Activated CD8-positive, alpha-beta memory T cell treated with anti-CD3 and anti-CD28 coated beads for 36 hours (primary cell): ENCODE measurements around the gene RTF2. TPM values are rescaled to one million over a fixed set of nuclear protein-coding genes. Genes with fewer than 3 reads are reported as not detected.

Experiments
- CTCF ChIA-PET: fragments of 350-600 bp; sonication (Branson Sonifier 250); formaldehyde crosslinking; loops from one replicate; lab custom pipeline; 2021; ENCODE audit warnings: antibody characterized with exemption; lab: Charles Lee
- POLR2A ChIA-PET: fragments of 350-600 bp; sonication (Branson Sonifier 250); formaldehyde crosslinking; loops from one replicate; lab custom pipeline; 2021; ENCODE audit warnings: antibody characterized with exemption; lab: Charles Lee
- total RNA-seq, 2 experiments: library from RNA; stranded (reverse); gene quantifications; one replicate each; pipeline ENCODE4 v1.2.3, GENCODE V29; 2021

The RTF2 gene
- total RNA-seq: 10 to 100 TPM; 78.2 to 79.7 TPM

- ChIA-PET POLR2A (interaction anchor here (0.7 to 1.1 kb wide), 3 partner anchors 56 to 110 kb away, joined by 3 read pairs; partner anchors contain the start of genes AURKA, CASS4, CSTF1 and FAM210B), CTCF (interaction anchor here (0.9 to 1.4 kb wide), 4 partner anchors 33 to 109 kb away, joined by 3 to 4 read pairs (median 4); partner anchors contain the start of gene AURKA)
These were observed at the start of gene RTF2 for GRCh38 chr20:56468316-56469076. Gene RTF2, plus strand, starts transcription at chr20:56468627. Its CDS starts 71 bp downstream, at chr20:56468698.

GRCh38 chr20:56420028-56420427, 48.4 kb upstream of the RTF2 start:
- CTCF ChIA-PET: interaction anchor here (2.2 kb wide), 1 partner anchor 23 kb away, joined by 6 read pairs; no protein-coding TSS in a partner anchor
- POLR2A ChIA-PET: no interaction called here

- ChIA-PET POLR2A (no interaction called here), CTCF (interaction anchor here (1.4 kb wide), 1 partner anchor 8 kb away, joined by 3 read pairs; no protein-coding TSS in a partner anchor)
These were observed 47.3 kb upstream of the RTF2 start for GRCh38 chr20:56420940-56421688.

- POLR2A ChIA-PET: no interaction called here
- CTCF ChIA-PET: interaction anchor here (1.0 to 1.4 kb wide), 2 partner anchors 9 to 11 kb away, joined by 3 read pairs; no protein-coding TSS in a partner anchor
These were observed 46.2 kb upstream of the RTF2 start for GRCh38 chr20:56422076-56422823.

- ChIA-PET POLR2A (no interaction called here), CTCF (interaction anchor here (1.0 to 1.5 kb wide), 3 partner anchors 10 to 25 kb away, joined by 3 read pairs; no protein-coding TSS in a partner anchor)
These were observed 45.6 kb upstream of the RTF2 start for GRCh38 chr20:56422824-56423189.

- POLR2A ChIA-PET: no interaction called here
- CTCF ChIA-PET: interaction anchor here (1.5 kb wide), 1 partner anchor 24 kb away, joined by 3 read pairs; no protein-coding TSS in a partner anchor
These were observed 45.2 kb upstream of the RTF2 start for GRCh38 chr20:56423211-56423610.

- ChIA-PET CTCF (interaction anchor here (1.5 kb wide), 1 partner anchor 24 kb away, joined by 3 read pairs; no protein-coding TSS in a partner anchor), POLR2A (no interaction called here)
These were observed 44.5 kb upstream of the RTF2 start for GRCh38 chr20:56423886-56424285.

- POLR2A ChIA-PET: no interaction called here
- CTCF ChIA-PET: no interaction called here
These were observed 43.5 kb upstream of the RTF2 start for GRCh38 chr20:56424931-56425330.

- ChIA-PET CTCF (no interaction called here), POLR2A (no interaction called here)
These were observed 42.4 kb upstream of the RTF2 start for GRCh38 chr20:56426026-56426425.

- ChIA-PET CTCF (interaction anchor here (0.7 kb wide), 1 partner anchor 205 kb away, joined by 4 read pairs; no protein-coding TSS in a partner anchor), POLR2A (no interaction called here)
These were observed 41.5 kb upstream of the RTF2 start for GRCh38 chr20:56426926-56427325.

GRCh38 chr20:56427797-56428196, 40.6 kb upstream of the RTF2 start:
- ChIA-PET CTCF (interaction anchor here (1.9 kb wide), 1 partner anchor 9 kb away, joined by 5 read pairs; no protein-coding TSS in a partner anchor), POLR2A (no interaction called here)

GRCh38 chr20:56428410-56428809, 40.0 kb upstream of the RTF2 start:
- CTCF ChIA-PET: interaction anchor here (1.9 kb wide), 1 partner anchor 10 kb away, joined by 5 read pairs; no protein-coding TSS in a partner anchor
- POLR2A ChIA-PET: no interaction called here

- CTCF ChIA-PET: interaction anchor here (1.3 to 1.9 kb wide), 2 partner anchors 10 to 28 kb away, joined by 3 to 5 read pairs; no protein-coding TSS in a partner anchor
These were observed 39.5 kb upstream of the RTF2 start for GRCh38 chr20:56428881-56429280.

GRCh38 chr20:56429502-56429901, 38.9 kb upstream of the RTF2 start:
- POLR2A ChIA-PET: interaction anchor here (0.7 kb wide), 2 partner anchors 49 to 72 kb away, joined by 3 to 5 read pairs; no protein-coding TSS in a partner anchor

More at GRCh38 chr20:56428881-56429280, 39.5 kb upstream of the RTF2 start:
- POLR2A ChIA-PET: interaction anchor here (0.6 to 0.7 kb wide), 2 partner anchors 72 to 961 kb away, joined by 4 to 5 read pairs; no protein-coding TSS in a partner anchor

GRCh38 chr20:56429941-56430340, 38.5 kb upstream of the RTF2 start:
- CTCF ChIA-PET: interaction anchor here (1.3 to 1.9 kb wide), 2 partner anchors 12 to 29 kb away, joined by 3 to 5 read pairs; no protein-coding TSS in a partner anchor
- POLR2A ChIA-PET: interaction anchor here (0.7 kb wide), 1 partner anchor 50 kb away, joined by 3 read pairs; no protein-coding TSS in a partner anchor

More at GRCh38 chr20:56429502-56429901, 38.9 kb upstream of the RTF2 start:
- CTCF ChIA-PET: interaction anchor here (1.3 to 1.9 kb wide), 2 partner anchors 11 to 29 kb away, joined by 3 to 5 read pairs; no protein-coding TSS in a partner anchor

GRCh38 chr20:56430461-56430860, 38.0 kb upstream of the RTF2 start:
- CTCF ChIA-PET: no interaction called here
- POLR2A ChIA-PET: no interaction called here

GRCh38 chr20:56430957-56431356, 37.5 kb upstream of the RTF2 start:
- CTCF ChIA-PET: no interaction called here
- POLR2A ChIA-PET: no interaction called here

- ChIA-PET CTCF (no interaction called here), POLR2A (no interaction called here)
These were observed 37.0 kb upstream of the RTF2 start for GRCh38 chr20:56431471-56431870.
